Measurements from ENCODE around the gene ARFGEF2. TPM values are rescaled to one million over a fixed set of nuclear protein-coding genes. Genes with fewer than 3 reads are reported as not detected.

ARFGEF2 gene
- 14.3 and 15.6 TPM in 2 replicates for total RNA-seq

DNA sequence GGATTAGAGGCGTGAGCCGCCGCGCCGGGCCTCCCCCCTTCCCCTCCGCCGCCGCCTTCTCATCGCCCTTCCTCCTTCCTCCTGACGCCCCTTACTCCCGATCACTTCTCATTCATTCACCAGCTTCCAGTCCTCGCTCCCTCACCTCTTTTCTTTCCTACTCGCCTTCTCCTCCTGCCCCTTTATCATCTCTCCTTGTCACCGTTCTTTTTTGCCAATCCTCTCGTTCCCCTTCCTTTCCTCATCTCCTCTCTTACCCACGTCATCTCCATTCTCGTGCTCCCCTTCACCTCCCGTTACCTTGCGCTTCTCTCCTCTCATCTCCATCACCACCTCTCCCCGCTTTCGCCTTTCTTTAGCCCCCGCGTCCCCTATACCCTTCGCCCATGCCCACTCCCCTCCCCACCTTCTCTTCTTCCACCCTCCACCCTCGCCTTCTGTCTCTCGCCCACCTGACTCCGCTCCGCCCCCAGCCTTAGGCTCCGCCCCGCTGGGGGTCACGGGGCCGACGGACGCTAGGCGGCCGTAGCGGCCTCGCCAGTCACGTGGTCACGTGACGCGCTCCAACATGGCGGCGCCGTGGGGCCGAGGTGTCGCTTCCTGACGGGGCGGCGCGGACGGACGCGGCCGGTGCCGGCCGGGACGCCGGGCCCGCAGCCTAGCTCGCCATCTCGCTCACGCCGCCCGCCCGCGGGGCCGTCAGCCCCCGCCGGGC, at the start of gene ARFGEF2:
TSS of gene ARFGEF2 (plus strand) at position 544 of the 715 bp plus-strand sequence. CDS start 179 bp downstream, outside the sequence.

DNA sequence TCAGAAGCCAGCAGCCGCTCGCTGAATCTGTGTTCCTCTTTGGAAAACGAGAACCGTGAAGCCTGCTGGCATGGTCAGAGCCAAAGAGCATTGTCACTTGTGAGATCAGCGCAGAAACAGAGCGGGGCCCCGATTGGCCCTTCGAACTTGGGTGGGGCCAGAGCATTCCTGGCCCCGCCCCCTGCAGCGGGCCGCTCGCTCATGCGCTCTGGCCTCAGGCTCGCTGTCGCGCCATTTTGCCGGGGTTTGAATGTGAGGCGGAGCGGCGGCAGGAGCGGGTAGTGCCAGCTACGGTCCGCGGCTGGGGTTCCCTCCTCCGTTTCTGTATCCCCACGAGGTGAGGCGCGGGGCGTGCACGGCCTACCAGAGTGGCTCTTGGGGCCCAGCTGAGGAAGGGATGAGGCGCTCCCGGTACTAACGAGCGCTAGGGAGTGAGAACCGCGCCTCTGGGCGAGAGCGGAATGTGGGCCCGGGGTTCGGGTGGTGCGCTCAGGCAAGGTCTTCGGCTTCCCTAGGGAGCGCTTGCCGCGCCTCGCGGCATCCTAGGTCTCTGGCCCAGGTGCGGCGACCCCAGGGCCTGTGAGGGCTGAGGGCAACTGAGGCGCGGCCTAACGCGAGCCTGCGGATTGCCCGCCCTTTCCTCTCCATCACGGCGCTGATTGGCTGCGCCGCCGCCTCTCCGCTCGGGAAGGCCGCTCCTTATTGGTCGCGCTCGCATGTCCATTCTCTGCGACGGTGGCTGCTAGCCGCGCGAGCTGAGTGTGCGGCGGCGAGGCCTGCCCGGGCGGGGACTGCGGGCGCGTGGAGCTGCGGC, 124.8 kb downstream of the ARFGEF2 start, which contains the start of gene CSE1L:
TSS of gene CSE1L (plus strand) at position 226 of the 814 bp plus-strand sequence. CDS start 12,152 bp downstream, outside the sequence.

Other genes with a start within 250 kb of the ARFGEF2 start
- 1.1 and 3.9 TPM in 2 replicates for gene PREX1, start 93.7 kb upstream of the ARFGEF2 start, total RNA-seq
- gene CSE1L, start 124.6 kb downstream of the ARFGEF2 start, total RNA-seq = 31.1 and 133 TPM in 2 replicates

All from mesangial cell (primary cell).